Kidney epithelial cell (primary cell): ENCODE data around the gene CCL27. TPM values are rescaled to one million over a fixed set of nuclear protein-coding genes. Genes with fewer than 3 reads are reported as not detected.
A peak's percentile ranks its signal among the peaks of the same experiment; 100 is the strongest.

ENCODE experiments used
- DNase-seq: peaks from one replicate; pipeline ENCODE4 v3.0.0-alpha.2; 2010; ENCODE audit warnings: low read depth
- H3K27me3 ChIP-seq: 2 replicates; pipeline ENCODE4 v1.6.0; 2011; ENCODE audit warnings: low read length; ENCODE audit not compliant: control insufficient read depth, insufficient read depth
- H3K36me3 ChIP-seq: 2 replicates; pipeline ENCODE4 v1.5.1; 2011; ENCODE audit warnings: low read length; ENCODE audit not compliant: control insufficient read depth, insufficient read depth
- H3K4me3 ChIP-seq: 2 replicates; pipeline ENCODE4 v1.5.1; 2011; ENCODE audit warnings: low read depth, mild to moderate bottlenecking, control low read depth, low read length
- CTCF ChIP-seq: IDR thresholded peaks from 2 replicates; pipeline ENCODE4 v1.5.1; 2011; ENCODE audit warnings: mild to moderate bottlenecking, moderate library complexity, low read length, control low read depth, inconsistent platforms; ENCODE audit not compliant: insufficient read depth, poor library complexity, severe bottlenecking
- total RNA-seq: library from RNA; depleted of rRNA; stranded (reverse); fragments of >200 nt; gene quantifications from 2 replicates; pipeline ENCODE4 v1.2.3, GENCODE V29; 2015

CCL27 gene
- total RNA-seq, 1 donor from 2014 or later = not detected

GRCh38 chr9:34651321-34651720 lies 11.1 kb downstream of the CCL27 start:
- H3K4me3 ChIP-seq = peak overlapping the region; percentile 33
- no peak for TF ChIP-seq CTCF
- no peaks in the 10 kb centered on the region for H3K36me3 ChIP-seq
- no peak for DNase-seq
- H3K27me3 ChIP-seq = no peaks in the 10 kb centered on the region

GRCh38 chr9:34650816-34651215 lies 11.6 kb downstream of the CCL27 start:
- Histone ChIP-seq H3K27me3 (no peaks in the 10 kb centered on the region), H3K36me3 (no peaks in the 10 kb centered on the region), H3K4me3 (no peak overlapping the region)
- no peak for DNase-seq
- no peak for TF ChIP-seq CTCF

GRCh38 chr9:34648673-34649072 lies 13.8 kb downstream of the CCL27 start:
- no peak overlapping the region for H3K4me3 ChIP-seq
- H3K36me3 ChIP-seq = no peaks in the 10 kb centered on the region
- no peaks in the 10 kb centered on the region for H3K27me3 ChIP-seq
- DNase-seq = no peak
- TF ChIP-seq CTCF = no peak

GRCh38 chr9:34647651-34648050 lies 14.8 kb downstream of the CCL27 start:
- no peaks in the 10 kb centered on the region for H3K27me3 ChIP-seq
- DNase-seq = no peak
- no peaks in the 10 kb centered on the region for H3K36me3 ChIP-seq
- no peak for TF ChIP-seq CTCF
- peak overlapping the region; percentile 61 for H3K4me3 ChIP-seq

- TF ChIP-seq CTCF = no peak
- Histone ChIP-seq H3K4me3 (peak overlapping the region; percentile 61), H3K36me3 (no peaks in the 10 kb centered on the region), H3K27me3 (no peaks in the 10 kb centered on the region)
- DNase-seq = no peak
Observed at GRCh38 chr9:34647084-34647403, 15.4 kb downstream of the CCL27 start.

GRCh38 chr9:34646211-34647083 lies 16.0 kb downstream of the CCL27 start, which contains the start of gene GALT:
Gene GALT, plus strand, starts transcription at chr9:34646675. Its CDS starts 30 bp downstream, at chr9:34646705.
- H3K27me3 ChIP-seq = no peaks in the 10 kb centered on the region

More at GRCh38 chr9:34646211-34647083, 16.0 kb downstream of the CCL27 start, which contains the start of gene GALT:
- TF ChIP-seq CTCF = peak; percentile 74
- H3K4me3 ChIP-seq = peak within 1 kb of the TSS; percentile 61
- peak; percentile 50 for DNase-seq
- H3K36me3 ChIP-seq = no peaks in the 10 kb centered on the region
